ENCODE data around the gene EIF3L. TPM values are rescaled to one million over a fixed set of nuclear protein-coding genes. Genes with fewer than 3 reads are reported as not detected.

The EIF3L gene
- total RNA-seq, 1 experiment from 2014 or later: 739 TPM

DNA sequence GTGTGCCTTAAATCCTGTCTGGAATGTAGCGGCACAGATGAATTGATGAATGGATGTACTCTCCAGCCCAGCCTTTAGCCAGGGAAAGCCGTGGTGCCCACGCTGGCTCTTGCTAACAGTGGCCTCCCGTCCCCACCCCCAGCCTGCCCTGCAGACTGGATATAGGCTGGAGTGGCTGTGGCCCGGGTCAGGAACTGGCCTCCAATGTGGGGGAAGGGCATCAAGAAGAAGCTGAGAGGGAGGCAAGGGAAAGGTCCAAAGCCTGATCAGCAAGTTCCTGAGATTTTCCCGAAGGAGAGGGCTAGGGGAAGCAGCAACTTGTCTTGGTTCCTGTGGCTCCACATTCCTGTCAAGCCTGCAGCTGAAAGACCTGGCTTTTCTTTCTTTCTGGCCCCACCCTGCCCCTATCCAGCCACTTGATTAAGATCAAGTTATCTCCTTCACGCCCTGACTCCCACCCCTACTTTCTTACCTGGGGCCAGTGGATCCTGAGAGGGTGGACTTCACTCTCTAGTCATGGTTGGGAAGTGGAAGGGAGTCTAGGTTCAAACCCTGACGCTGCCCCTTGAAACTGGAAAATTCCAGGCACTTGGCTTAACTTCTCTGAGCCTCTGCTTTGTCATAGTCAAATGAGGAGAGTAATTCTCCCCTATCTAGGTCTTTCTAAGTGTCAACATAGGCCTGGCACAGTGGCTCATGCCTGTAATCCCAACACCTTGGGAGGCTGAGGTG is 45.9 kb downstream of the EIF3L start:
- Histone ChIP-seq H2BK15ac (ENCODE audit: low read depth, low read length) (no peak overlapping the region), H3K4me1 (ENCODE audit: insufficient read depth, low read length) (peaks cover 12% of the 10 kb centered on the region; the same call in 1 of the 2 replicates), H4K91ac (ENCODE audit: insufficient read length, low read depth, low read length) (no peak overlapping the region), H4K8ac (replicated peaks; ENCODE audit: insufficient read length, low read depth, low read length) (no peak overlapping the region), H2AFZ (ENCODE audit: low read length) (no peak overlapping the region), H3K4me2 (ENCODE audit: insufficient read depth, insufficient read length, low read length) (no peak overlapping the region), H3K79me1 (ENCODE audit: insufficient read depth, low read depth, low read length, poor library complexity, severe bottlenecking) (no peaks in the 10 kb centered on the region), H2BK5ac (ENCODE audit: insufficient read length, low read length) (no peak overlapping the region), H3K56ac (ENCODE audit: insufficient read length, low read depth, low read length) (no peak overlapping the region), H3K79me2 (ENCODE audit: insufficient read depth, low read length) (no peaks in the 10 kb centered on the region), H4K5ac (ENCODE audit: insufficient read length, low read depth, low read length) (no peak overlapping the region), H2BK20ac (ENCODE audit: low read depth, low read length, poor library complexity, severe bottlenecking) (no peak overlapping the region), H3K18ac (ENCODE audit: insufficient read length, low read depth, low read length) (peak overlapping the region; percentile 22), H2AK5ac (ENCODE audit: insufficient read length, low read length) (no peak overlapping the region), H3K9ac (ENCODE audit: extremely low read depth, insufficient read length, low read length) (no peak overlapping the region), H3K4ac (ENCODE audit: low read depth, low read length) (no peak overlapping the region), H3K23ac (ENCODE audit: insufficient read length, low read depth, low read length) (no peak overlapping the region), H3K23me2 (ENCODE audit: insufficient read length, low read depth, low read length, poor library complexity, severe bottlenecking) (no peaks in the 10 kb centered on the region), H3K14ac (ENCODE audit: insufficient read depth, low read length) (0 out of 2 replicates have a peak overlapping the region, but pooled peaks have one; percentile 32), H3K9me3 (ENCODE audit: control insufficient read depth, low read depth, low read length) (no peaks in the 10 kb centered on the region), H3K27ac (ENCODE audit: insufficient read length, low read depth, low read length) (peak overlapping the region; percentile 69), H4K20me1 (ENCODE audit: control insufficient read depth, insufficient read depth, insufficient read length) (no peaks in the 10 kb centered on the region), H3T11ph (ENCODE audit: low read length) (no peak overlapping the region), H3K27me3 (ENCODE audit: insufficient read depth, low read length) (no peaks in the 10 kb centered on the region), H2BK12ac (ENCODE audit: insufficient read length, low read depth, low read length) (peak overlapping the region; percentile 15), H2BK120ac (ENCODE audit: low read depth, low read length, poor library complexity, severe bottlenecking) (no peak overlapping the region)
- peak overlapping the region in 1 of 2 experiments; percentile 45; a peak in 2 of 5 replicates for H3K4me3 Mint-ChIP-seq
- WGBS (ENCODE audit: extremely low coverage, insufficient read length, low lambda C conversion rate): no CpG with 5 or more reads among the region's 8 CpGs
- peaks cover 42 to 51% of the 10 kb centered on the region in 2 experiments for H3K4me1 Mint-ChIP-seq
- peak; percentile 75 for DNase-seq
- no peaks in the 10 kb centered on the region for H3K9me3 Mint-ChIP-seq
- no peaks in the 10 kb centered on the region for H3K27me3 Mint-ChIP-seq (ENCODE audit: low read depth)
- H3K27ac Mint-ChIP-seq: peak overlapping the region; percentile 88 to 98 (median 94)
- H3K36me3 Mint-ChIP-seq (ENCODE audit: insufficient read depth in 1 of 3, low read depth in 3 of 3): peaks cover 2 to 12% (median 2%) of the 10 kb centered on the region in 3 experiments; a peak in 5 of 7 replicates
- TF ChIP-seq, protein P1, sequence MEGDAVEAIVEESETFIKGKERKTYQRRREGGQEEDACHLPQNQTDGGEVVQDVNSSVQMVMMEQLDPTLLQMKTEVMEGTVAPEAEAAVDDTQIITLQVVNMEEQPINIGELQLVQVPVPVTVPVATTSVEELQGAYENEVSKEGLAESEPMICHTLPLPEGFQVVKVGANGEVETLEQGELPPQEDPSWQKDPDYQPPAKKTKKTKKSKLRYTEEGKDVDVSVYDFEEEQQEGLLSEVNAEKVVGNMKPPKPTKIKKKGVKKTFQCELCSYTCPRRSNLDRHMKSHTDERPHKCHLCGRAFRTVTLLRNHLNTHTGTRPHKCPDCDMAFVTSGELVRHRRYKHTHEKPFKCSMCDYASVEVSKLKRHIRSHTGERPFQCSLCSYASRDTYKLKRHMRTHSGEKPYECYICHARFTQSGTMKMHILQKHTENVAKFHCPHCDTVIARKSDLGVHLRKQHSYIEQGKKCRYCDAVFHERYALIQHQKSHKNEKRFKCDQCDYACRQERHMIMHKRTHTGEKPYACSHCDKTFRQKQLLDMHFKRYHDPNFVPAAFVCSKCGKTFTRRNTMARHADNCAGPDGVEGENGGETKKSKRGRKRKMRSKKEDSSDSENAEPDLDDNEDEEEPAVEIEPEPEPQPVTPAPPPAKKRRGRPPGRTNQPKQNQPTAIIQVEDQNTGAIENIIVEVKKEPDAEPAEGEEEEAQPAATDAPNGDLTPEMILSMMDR (conservative IDR thresholded peaks at IDR 0.05): no peak

Data from H9 (cell line).